Omental fat pad (tissue), 4 donors: ENCODE measurements around the gene PACSIN1. TPM values are rescaled to one million over a fixed set of nuclear protein-coding genes. Genes with fewer than 3 reads are reported as not detected.

ENCODE experiments used
- ATAC-seq: fragments of 150-250 bp; one replicate; pipeline ENCODE4 v1.9.1; 2016; ENCODE audit warnings: mild to moderate bottlenecking, moderate library complexity; ENCODE audit not compliant: low FRiP score
- DNase-seq: peaks from one replicate; pipeline ENCODE4 v3.0.0-alpha.2; 2019; ENCODE audit warnings: low spot score
- total RNA-seq, 4 donors: library from RNA; depleted of rRNA; stranded (reverse); fragments of >200 nt; gene quantifications; one replicate each; pipeline ENCODE4 v1.1.0, GENCODE V29; 2016
- TF ChIP-seq, protein P1 (sequence below), 3 donors: fragments of 450-650 bp; IDR thresholded peaks; one replicate each; pipeline ENCODE4 v1.5.1; 2016 to 2017; ENCODE audit warnings: antibody characterized with exemption in 3 of 3, mild to moderate bottlenecking in 3 of 3, moderate library complexity in 2 of 3

The PACSIN1 gene
- total RNA-seq, 4 donors from 2014 or later: not detected

DNA sequence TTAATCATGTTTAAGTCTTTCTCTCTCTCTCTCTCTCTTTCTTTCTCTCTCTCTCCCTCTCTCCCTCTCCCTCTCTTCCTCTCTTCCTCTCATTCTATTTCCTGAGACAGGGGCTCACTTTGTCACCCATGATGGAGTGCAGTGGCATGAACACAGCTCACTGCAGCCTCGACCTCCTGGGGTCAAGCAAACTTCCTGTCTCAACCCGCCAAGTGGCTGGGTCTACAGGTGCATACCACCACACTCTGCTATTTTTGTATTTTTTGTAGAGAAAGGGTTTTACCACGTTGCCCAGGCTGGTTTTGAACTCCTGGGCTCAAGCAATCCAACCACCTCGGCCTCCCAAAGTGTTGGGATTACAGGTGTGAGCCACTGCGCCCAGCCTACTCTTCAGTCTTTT lies 24.4 kb upstream of the PACSIN1 start:
- TF ChIP-seq, protein P1, sequence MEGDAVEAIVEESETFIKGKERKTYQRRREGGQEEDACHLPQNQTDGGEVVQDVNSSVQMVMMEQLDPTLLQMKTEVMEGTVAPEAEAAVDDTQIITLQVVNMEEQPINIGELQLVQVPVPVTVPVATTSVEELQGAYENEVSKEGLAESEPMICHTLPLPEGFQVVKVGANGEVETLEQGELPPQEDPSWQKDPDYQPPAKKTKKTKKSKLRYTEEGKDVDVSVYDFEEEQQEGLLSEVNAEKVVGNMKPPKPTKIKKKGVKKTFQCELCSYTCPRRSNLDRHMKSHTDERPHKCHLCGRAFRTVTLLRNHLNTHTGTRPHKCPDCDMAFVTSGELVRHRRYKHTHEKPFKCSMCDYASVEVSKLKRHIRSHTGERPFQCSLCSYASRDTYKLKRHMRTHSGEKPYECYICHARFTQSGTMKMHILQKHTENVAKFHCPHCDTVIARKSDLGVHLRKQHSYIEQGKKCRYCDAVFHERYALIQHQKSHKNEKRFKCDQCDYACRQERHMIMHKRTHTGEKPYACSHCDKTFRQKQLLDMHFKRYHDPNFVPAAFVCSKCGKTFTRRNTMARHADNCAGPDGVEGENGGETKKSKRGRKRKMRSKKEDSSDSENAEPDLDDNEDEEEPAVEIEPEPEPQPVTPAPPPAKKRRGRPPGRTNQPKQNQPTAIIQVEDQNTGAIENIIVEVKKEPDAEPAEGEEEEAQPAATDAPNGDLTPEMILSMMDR (IDR thresholded peaks at IDR 0.05): no peak
- ATAC-seq (no peak), DNase-seq (no peak)

- ATAC-seq: no peak
- no peak for DNase-seq
- TF ChIP-seq, protein P1 (IDR thresholded peaks at IDR 0.05): no peak
Observed at GRCh38 chr6:34445313-34445860, 20.5 kb upstream of the PACSIN1 start.

GRCh38 chr6:34447386-34447785 lies 18.5 kb upstream of the PACSIN1 start:
- DNase-seq (no peak), ATAC-seq (no peak)
- TF ChIP-seq, protein P1 (IDR thresholded peaks at IDR 0.05): no peak

GRCh38 chr6:34447910-34448309 lies 18.0 kb upstream of the PACSIN1 start:
- DNase-seq (no peak), ATAC-seq (no peak)
- TF ChIP-seq, protein P1 (IDR thresholded peaks at IDR 0.05): no peak

GRCh38 chr6:34451192-34451591 lies 14.7 kb upstream of the PACSIN1 start:
- no peak for ATAC-seq
- DNase-seq: no peak
- TF ChIP-seq, protein P1 (IDR thresholded peaks at IDR 0.05): no peak

GRCh38 chr6:34455831-34456230 lies 10.0 kb upstream of the PACSIN1 start:
- ATAC-seq (no peak), DNase-seq (no peak)
- TF ChIP-seq, protein P1 (IDR thresholded peaks at IDR 0.05): no peak

GRCh38 chr6:34457382-34457741 lies 8.5 kb upstream of the PACSIN1 start:
- ATAC-seq: no peak
- no peak for DNase-seq
- TF ChIP-seq, protein P1 (IDR thresholded peaks at IDR 0.05): no peak
